ENCODE results near the gene ALK. TPM values are rescaled to one million over a fixed set of nuclear protein-coding genes. Genes with fewer than 3 reads are reported as not detected.

ALK gene
- total RNA-seq, 1 donor from 2014 or later: not detected

DNA sequence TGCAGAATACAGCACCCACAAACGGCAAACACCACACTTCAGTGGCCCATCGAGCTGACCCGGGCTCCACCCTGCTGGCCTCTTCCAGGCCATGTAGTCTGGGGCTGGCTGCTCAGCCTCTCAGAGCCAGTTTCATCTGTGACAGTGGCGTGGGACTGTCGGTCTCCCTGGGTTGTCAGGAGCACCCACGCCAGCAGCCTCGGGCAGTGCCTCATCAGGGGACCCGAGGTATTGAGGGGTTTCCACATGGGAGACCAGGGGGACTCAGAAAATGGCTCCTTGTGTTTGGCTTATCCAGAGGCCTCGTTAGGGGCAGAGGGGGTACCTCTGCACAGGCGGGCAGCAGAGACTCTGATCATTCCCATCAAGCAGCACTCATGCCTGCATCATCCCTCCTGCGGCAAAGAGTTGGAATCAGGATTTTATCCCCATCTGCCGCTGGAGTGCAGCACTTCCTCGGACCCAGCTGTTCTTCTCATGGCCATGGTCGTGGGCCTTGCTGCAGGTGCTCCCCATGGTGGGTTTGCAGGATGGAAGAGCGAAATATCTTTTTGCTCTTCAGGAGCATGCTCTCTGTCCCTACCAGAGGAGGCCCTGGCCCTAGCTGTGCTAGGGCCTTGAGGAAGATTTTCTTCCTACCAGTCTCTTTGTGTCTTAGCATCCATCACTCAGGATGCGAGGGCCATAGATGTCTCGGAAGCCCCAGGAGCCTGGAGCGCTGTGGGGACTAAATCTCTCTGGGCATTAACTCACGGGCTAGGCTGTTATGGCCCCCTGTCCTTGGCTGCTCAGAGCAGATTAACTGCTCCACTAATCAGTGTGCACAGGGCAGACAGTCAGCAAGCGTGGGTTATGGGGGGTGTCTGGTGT is 705.4 kb downstream of the ALK start:
- DNase-seq: no peak

DNA sequence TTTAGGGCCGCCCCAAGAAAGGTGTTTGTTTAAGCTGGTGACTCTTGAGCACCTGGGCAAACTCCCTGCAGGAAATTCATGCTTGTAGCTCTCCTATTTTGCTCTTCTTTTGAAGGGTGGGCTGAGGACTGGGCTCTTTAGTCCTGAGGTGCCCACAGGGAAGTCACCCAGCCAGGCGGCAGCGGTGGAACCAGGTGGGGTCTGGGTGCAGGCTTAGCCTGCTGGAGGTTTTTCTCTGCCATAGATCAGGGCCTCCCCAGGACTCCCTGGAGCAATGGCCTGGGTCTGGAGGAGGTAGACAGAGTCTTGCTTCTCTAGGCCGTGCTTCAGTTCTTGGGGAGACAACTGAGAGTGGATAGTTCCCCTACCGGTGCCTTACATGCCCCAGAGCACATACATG is 706.3 kb downstream of the ALK start:
- DNase-seq: no peak

DNA sequence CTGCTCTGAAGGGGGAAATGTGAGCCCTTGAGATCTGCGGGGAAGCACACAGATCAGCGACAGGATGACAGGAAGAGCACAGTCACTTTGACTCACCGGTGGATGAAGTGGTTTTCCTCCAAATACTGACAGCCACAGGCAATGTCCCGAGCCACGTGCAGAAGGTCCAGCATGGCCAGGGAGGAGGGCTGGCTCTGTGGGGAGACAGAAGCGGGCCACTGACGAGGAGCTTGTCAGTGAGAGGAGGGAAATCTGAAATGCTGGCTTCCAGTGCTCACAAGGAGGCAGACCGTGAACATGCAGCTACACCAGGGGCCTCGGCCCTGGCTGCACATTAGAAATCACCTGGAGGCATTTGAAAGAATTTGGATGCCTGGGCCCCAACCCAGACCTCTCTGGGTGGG is 707.5 kb downstream of the ALK start:
- peak; percentile 11 for DNase-seq

DNA sequence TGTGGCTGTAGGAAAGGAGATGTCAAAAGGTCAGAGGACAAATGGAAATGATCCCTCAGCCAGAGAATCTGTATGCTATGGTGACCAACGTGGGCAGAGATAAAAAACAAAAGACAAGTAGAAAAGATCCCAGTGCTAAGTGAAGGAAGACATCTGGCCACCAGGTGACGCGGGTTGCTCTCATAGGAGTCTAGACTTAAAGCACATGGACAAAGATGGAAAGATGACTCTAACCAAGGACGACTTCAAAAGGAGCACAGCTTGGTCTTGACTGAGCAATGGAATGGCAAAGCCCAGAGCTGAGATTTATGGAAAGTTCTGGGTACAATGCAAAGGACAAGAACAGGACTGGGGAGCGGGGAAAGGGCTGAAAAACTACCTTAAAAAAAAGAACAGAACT is 709.4 kb downstream of the ALK start:
- peak; percentile 10 for DNase-seq

DNA sequence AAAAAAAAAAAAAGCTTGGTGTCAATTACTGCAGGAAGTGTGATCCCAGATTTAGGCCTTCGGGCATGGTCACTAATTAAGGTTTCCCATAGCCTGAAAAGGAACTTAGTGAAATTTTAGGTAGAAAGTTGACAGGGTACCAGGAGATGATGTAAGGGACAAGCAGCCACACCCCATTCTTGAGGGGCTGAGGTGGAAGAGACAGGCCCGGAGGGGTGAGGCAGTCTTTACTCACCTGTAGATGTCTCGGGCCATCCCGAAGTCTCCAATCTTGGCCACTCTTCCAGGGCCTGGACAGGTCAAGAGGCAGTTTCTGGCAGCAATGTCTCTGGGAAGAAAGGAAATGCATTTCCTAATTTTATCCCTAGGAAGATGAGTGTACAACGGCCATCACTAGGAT is 711.8 kb downstream of the ALK start:
- no peak for DNase-seq

DNA sequence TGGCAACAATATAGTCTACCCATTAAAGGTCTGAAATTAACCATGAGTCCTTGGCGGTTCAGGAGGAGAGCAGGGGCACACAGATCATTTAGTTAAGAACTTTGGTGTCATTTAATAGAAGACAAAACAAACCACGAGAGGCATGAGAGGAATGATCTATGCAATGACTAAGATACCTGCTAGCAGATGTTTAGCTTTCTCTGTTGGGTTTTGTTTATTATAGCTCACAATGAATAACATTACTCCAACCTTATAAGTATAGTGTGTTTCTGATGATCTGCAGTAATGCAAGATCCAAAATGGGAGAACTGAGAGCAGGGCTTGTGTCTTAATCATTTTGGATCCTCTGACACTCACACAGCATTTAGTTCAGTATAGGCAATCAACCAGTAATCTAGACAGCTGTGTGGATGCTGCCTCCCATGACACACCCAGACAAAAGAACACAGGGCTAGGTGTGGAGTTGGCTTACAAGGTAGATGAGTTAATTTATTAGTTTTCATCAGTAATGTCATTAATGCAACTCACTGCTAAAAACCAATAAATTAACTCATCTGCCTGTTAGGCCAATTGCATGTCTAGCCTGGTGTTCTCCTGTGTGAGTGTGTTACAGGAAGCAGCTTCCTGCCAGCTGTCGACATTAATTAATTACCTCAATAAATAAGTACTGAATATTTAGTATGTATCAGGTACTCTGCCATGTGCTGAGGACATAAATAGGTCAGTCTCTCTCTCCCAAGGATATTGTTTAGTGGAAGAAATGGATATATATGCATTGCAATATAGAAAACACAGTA is 713.8 kb downstream of the ALK start:
- DNase-seq: peak; percentile 10

DNA sequence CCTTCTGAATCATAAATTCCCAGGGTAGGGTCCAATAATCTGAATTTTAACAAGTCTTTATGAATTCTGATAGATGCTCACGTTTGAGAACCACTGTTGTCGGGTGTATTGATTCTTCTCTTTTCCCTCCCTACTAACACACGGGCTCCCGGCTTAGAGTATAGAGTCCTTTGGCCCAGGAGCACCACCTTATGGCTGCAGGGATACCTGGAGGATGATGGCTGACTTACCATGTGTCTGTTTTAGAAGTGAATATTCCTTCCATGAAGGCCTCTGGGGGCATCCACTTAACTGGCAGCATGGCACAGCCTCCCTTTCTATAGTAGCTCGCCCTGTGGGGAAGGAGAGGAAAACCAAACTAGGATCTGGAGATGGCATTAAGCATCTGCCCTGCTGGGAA is 714.4 kb downstream of the ALK start:
- no peak for DNase-seq

DNA sequence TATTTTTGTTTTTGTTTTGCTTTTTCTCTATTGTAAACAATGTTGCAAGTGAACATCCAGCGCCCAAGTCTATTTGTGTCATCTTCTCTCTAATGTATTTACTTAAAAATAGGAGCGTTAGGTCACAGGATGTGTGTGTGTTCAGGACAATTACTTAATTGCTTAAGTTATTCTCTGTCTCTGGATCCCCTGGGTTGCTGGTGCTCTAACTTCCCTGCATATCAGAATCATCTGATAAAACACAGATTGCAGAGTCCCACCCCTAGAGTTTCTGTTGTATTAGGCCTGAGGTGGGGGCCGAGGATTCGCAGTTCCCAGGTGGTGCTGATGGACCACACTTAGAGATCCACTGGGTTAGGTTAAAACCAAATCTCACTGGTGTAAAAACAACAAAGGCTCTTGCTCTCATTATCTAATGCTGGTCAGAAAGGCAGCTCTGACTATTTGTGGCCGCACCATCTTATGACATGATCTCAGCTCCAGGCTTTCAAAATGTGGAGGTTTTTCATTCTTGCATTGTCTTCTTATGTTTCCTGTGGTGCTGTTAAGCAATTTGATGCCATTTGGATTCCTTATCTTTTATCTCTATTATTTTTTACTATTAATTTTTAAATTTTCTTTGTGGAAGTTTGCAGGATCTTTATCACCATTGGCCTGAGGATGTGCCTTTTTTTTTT is 718.4 kb downstream of the ALK start:
- no peak for DNase-seq

DNA sequence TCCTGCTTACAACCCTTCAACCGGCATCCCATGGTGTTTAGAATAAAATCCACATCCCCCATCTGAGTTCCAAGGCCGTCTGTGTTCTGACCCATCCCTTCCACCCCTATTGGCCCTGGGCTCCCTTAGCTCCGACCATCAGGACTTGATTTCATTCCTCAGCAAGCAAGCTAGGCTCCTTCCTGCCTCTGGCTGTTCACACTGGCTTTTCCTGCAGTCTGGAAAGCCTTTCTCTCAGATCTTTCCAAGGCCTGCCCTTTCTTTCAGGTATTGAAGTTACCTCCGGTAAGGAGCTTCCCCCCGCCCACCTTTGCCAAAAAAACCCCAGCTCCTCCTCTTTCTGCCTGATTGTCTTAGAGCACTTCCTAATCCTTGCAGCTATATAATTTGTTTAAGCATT is 719.4 kb downstream of the ALK start:
- no peak for DNase-seq

DNA sequence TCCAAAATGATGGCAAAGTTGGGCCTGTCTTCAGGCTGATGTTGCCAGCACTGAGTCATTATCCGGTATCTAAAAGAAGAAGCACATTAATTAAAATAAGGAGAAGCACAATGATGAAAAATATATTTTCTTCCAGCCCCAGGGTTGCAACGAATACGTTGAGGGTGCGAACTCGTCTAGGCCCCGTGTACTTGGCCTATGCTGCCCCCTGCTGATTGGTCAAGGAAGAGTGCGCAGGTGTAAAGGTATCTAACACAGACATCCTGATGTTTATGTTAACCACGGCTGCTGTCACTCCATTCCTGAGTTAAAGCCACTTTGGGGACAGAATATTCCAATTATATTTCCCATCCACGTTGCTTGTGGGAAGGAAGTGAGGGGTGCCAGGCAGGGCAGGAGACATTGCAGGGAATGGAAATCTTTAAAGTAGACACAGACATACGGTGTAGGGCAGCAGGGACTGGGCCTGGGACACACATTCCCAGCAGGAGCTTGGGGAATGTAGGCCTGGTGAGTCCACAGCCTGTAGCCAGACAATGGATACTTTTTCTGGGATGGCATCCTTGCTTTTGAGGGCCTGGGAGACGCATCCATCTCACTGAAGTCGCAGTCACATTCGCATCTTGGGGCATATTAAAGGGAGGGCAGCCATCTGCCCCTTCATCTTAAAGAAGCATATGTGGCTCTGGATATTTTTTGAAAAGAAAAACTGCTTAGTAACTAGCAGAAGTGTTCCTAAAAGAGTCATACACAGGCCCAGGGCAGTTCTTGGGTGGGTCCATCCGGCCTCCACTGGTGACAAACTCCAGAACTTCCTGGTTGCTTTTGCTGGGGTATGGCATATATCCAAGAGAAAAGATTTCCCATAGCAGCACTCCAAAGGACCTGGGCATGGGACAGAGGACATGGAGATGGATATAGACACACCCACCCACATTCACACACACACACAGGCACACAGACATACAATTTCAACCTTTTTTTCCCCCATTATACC is 724.3 kb downstream of the ALK start:
- DNase-seq: peak; percentile 83

DNA sequence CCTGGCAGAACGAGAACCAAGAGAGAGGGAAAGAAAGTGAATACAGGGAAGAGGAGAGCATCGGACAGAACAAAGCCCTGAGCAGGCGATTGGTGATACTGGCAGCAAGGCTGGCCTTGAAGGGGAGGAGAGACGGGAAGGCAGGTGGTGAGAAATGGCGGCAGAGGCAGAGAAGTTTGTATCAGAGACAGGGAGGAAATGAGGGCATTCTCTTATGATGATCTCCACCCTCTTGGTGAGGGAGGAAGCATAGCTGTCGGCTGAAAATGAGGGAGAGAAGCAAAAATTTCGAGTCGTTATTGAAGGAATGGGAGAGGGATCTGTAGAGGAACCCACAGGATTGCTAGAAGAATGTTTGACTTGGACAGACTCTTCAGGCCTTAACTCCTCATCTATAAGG is 725.6 kb downstream of the ALK start:
- no peak for DNase-seq

DNA sequence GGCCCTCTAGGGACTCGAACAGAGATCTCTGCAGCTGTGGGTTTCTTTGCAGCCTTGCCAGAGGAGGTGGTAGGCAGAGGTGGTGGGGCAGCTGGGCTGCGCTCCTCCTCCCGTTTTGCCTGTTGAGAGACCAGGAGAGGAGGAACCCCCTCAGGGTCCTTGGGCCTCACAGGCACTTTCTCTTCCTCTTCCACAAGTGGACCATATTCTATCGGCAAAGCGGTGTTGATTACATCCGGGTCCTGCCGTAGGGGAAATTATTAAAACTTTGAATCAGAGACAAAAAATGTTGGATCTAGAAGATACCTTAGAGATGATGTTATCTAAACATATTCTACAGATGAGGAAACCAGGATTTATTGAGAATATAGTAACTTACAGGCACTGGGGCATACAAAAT is 727.7 kb downstream of the ALK start:
- no peak for DNase-seq

DNA sequence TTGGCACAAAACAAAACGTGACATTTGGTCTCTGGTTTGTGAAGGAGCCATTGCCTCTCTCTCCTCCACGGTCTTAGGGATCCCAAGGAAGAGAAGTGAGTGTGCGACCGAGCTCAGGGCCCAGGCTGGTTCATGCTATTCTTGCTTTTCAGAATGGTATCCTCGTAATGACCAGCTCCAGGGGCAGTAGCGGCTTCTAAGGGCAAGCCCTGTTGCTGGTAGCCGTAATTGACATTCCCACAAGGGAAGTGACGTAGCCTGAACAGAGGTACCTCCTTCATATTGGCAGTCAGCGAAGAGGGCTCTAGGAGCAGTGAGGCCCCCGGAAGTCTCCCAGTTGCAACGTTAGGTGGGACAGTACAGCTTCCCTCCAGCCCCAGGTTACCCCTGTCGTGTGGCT is 728.3 kb downstream of the ALK start:
- DNase-seq: no peak

DNA sequence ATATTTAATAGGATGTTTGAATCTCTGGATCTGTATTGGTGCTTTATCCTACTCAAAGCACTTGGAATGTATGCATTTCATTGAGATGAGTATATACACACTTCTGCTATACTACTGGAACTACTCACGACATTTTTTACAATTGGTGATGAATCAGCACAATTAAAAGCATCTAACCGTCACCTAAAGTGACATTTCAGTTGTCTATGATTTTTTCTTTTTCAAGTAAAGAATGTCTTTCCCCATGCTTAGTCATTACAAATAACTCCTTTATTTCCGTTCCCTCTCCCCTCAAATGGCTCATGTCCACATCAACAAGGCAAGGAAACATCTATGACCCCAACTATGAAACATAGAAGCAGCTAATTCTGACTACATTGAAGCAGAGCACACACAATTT is 728.9 kb downstream of the ALK start:
- peak; percentile 20 for DNase-seq

DNA sequence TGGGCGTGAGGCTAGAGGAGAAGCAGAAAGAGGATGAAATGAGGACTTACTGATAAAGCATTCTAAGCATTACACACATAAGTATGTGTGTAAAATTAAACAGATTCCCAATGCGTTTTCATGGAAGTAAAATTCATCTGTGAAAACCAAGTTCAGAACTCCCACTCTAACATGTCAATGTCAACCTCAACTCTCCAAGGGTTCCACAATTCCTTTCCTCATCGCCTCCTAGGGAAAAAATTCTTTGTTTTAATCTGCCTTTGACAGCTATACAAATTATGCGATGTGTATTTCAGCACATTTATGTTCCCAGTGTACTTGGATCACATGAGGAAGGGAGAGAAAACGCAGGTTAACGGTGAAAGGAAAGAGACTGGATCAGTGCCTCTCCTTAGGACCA is 729.6 kb downstream of the ALK start:
- no peak for DNase-seq

DNA sequence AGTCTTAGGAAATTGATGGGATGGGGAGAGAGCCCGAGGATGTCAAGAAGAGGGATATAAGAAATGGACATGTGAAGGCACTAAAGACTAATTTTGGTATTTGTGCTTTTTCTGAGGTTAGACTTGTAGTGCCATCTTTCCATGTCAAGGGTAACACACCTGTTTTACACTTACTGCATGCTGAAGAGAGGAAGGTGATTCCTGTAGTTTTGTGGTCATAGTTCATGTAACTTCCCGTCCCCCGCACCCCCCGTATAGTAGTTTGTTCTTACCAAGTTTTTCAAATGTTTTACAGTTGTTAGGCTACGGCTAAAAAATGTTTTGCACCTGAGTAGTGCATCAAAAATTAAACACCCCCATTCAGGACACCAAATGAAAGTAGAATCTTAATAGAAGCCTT is 732.3 kb downstream of the ALK start:
- DNase-seq: no peak

DNA sequence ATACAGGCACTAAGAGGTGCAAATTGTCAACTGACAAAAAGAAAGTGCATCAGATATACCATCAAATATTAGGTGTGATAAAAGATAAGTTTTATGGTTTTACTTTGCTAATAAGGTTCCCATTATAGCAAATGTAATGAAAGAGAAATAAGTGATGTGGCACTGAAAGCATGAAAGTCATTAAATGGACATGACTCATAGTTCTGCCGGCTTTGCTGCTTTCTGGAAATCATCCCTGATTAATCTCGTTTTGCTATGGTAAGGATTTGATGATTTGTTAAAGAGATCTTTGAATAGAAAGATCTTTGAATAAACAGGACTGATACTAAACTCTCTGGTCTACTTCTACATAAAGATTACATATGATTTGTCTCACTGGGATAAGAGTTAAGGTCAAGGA is 733.5 kb downstream of the ALK start:
- no peak for DNase-seq

DNA sequence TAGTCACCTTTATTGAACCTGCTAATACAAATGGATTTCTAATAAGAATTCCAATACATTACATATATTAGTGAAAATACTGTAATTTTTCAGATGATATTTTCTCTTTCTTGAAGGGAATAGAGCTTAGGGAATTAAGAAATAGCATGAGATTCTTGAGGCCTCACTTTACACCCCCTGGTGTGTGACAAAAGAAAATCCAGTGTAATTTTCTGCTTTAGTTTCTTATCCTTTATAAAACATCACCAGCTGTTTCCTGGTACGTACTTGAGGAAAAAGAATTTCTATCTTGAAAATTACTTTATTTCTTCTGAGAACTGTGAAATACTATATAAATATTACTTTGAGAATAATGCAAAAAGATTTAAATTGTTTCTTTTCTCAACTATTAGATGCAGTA is 734.6 kb downstream of the ALK start:
- no peak for DNase-seq

DNA sequence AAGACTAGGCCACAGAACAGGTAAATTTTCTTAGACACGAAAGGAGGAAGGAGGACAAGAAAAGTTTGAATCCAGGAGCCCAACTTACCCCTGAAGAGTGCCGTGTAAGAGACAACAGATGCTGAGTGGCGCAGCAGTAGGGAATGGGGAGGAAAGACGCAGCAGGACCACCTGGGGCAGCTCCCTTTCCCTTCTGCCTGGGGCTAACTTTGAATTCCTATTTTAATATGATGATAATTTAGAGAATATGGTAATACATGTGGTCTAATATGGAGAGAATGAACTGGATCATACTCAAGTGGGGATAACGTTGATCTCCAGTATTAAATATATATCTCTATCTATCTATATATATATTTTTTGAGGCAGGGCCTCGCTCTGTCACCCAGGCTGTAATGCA is 736.9 kb downstream of the ALK start:
- no peak for DNase-seq

DNA sequence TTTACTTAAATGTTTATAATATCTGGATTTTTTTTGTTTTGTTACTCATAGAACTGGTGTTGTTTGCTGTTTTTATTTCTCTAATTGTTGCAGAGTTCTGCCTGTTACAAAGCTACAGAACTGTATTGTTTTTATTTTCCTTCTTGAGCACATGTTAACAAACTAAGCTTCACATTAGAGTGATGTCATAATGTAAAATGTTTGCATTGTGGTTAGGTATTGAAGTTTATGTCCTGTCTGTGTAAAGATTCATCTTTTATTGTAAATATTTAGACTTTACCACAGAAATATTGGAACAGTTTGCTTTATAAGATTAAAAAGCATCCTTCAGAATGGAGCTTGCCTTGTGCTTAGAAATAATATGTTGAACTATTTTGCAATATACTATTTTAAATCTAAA is 738.5 kb downstream of the ALK start:
- DNase-seq: no peak

DNA sequence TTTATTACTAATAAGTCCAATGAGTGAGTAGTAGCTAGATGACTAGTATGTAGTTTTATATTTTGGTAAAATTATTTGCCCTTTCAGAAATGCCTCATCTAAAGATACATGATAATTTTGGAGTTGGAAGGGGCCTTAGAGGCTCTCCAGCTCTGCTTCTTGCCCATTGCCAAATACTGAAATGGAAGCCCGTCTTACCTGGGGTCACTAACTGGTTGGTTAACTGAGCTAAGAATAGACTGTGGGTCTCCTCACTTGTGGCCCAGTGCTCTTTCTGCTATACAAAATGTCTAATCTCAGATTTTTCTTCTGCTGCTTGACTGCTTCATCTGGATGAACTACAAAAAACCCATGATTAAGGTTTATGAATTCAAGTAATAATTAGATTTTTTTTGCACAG is 739.1 kb downstream of the ALK start:
- DNase-seq: no peak

DNA sequence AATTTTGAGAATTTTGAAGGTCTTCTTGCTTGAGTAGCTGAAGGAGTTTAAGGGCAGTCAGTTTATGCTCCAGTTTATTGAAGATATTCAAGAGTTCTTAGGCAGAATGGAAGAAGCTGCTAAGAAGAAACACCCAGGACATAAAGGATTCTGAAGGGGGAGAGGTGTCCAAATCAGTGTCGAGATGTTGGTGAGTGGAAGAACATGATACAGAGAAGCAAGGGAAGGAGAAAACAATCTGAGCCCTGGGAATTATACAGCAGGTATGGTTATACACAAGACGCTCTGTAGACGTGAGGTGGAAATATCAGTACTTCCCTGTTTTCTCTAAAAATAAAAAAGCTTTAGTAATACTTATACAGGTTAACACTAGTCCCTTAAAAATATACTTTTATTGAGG is 746.0 kb downstream of the ALK start:
- DNase-seq: no peak

All from dermis blood vessel endothelial cell (primary cell).